HG03442 (cell line): ENCODE data around the gene FAM240A.
"Not testable (repeated sequence)": the region's sequence is repeated elsewhere in the genome, so short reads cannot be mapped to it uniquely, and the experiment has no call there.

ENCODE experiments used
- ATAC-seq: cut with Tn5 transposase; IDR thresholded peaks from one replicate; pipeline ENCODE4 v1.9.1; 2021; ENCODE audit warnings: mild to moderate bottlenecking, moderate library complexity; ENCODE audit not compliant: unreplicated experiment

The FAM240A gene

GRCh38 chr3:46612324-46612723 is at the start of gene FAM240A:
Gene FAM240A (plus strand): TSS chr3:46612525. CDS start chr3:46612684, 159 bp downstream.
- ATAC-seq = no peak

- ATAC-seq = no peak
These were observed 47.9 kb upstream of the FAM240A start for GRCh38 chr3:46564190-46565021.

DNA sequence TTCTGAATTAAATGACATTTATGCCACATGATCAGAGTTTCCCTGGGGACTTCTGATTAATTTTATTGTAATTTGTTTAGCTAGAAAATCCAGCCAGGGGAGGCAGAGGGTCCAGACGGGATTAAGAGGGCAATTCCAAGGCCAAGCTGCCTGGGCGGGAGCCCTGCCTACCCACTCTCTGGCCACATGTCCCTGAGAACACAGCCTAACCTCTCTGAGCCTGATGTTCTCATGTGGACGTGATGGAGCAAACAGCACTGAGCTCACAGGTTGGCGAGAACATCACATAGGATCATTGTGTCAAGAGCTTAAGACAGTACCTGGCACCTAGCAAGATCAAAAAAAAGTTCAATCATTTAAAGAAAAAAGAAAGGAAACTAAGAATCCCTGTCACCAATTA is 47.2 kb upstream of the FAM240A start:
- ATAC-seq = no peak

DNA sequence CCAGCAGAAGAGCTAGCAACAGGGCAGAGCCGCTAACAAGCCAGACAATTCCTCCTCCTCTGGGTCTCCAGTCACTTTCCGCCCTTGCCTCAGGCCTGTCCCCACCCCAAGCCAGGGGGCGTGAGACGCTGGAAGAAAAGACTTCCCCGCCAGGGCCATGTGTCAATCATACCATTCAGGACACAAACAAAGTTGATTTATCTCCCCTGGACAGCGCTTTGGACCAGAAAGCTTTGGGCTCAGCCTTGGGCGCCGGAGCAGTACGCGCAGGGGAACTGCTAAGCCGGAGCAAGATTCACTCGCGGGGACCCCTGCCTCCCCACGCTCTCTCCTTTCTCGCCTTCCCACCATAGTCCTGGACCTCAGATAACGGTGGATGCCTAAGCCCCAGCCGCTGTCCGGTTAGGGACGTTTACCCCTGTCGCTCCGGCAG is 46.7 kb upstream of the FAM240A start:
- no peak for ATAC-seq

DNA sequence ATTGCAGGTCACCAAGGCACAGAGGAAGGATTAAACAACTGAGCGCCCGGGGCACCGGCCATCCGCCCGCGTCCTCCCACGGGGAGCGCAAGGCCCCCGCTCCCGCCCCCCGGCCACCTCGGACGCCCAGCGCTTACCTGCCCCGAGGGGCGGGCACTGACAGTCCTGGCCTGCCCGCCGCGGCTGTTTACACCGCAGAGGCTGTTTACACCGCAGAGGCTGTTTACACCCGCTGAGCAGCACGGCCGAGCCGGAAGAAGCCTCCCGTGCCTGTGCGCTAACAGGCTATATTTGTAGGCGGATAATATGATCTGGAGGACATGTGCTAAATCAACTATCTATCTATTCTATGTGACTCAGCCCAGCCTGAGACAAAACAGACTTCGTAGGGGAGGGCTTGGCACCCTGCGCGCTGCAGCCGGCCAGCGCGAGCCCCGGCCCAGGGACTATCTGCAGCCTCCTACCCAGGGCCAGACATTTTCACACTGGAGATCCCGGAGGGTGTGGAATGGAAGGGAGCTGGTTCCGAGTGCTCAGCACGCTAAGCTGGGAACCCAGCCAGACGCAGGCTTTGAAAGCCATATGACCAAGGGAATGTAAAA is 46.2 kb upstream of the FAM240A start, which contains the start of gene LRRC2:
Gene LRRC2 (minus strand): TSS at position 263 of the 602 bp plus-strand sequence. CDS start 14,711 bp downstream, outside the sequence.
- ATAC-seq = no peak

- no peak for ATAC-seq
These were observed 40.6 kb upstream of the FAM240A start for GRCh38 chr3:46571684-46572083.

GRCh38 chr3:46573701-46574100 is 38.6 kb upstream of the FAM240A start:
- no peak for ATAC-seq

DNA sequence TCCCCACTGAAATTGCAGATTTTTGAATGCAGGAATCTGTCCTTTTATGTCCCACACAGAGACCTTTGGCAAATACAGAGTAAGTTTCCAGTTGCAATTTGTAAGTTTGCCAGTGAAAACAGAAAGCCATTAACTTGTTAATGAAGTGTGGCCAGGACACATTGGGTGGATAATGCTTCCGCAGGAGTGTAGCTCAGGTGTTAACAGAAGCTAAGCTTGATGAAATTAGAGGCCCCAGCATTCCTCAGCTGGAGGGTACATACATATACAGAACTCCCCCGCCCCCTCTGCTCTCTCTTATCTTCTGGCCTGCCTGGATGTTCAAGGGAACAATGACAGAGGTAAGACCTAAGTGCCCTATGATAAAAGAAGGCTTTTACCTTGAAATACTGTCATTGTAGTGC is 38.1 kb upstream of the FAM240A start:
- ATAC-seq = no peak

- ATAC-seq = no peak
These were observed 37.3 kb upstream of the FAM240A start for GRCh38 chr3:46574881-46575576.

GRCh38 chr3:46575577-46576222 is 36.6 kb upstream of the FAM240A start:
- no peak for ATAC-seq

DNA sequence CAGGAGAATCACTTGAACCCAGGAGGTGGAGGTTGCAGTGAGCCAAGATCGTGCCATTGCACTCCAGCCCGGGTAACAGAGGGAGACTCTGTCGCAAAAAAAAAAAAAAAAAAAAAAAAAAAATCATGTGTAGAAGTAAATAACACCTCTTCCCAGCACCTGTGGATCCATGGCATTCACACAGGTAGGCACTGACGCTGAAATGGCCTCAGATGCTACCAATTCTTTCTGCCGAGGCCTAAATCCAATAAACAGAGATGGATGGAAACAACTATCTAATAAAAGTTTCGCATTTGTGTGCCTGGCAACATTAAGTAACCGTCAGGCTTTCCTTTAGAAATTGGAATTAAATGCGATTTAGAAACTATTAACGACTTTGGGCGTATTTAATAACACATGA is 35.9 kb upstream of the FAM240A start:
- no peak for ATAC-seq

GRCh38 chr3:46576879-46577278 is 35.4 kb upstream of the FAM240A start:
- no peak for ATAC-seq

DNA sequence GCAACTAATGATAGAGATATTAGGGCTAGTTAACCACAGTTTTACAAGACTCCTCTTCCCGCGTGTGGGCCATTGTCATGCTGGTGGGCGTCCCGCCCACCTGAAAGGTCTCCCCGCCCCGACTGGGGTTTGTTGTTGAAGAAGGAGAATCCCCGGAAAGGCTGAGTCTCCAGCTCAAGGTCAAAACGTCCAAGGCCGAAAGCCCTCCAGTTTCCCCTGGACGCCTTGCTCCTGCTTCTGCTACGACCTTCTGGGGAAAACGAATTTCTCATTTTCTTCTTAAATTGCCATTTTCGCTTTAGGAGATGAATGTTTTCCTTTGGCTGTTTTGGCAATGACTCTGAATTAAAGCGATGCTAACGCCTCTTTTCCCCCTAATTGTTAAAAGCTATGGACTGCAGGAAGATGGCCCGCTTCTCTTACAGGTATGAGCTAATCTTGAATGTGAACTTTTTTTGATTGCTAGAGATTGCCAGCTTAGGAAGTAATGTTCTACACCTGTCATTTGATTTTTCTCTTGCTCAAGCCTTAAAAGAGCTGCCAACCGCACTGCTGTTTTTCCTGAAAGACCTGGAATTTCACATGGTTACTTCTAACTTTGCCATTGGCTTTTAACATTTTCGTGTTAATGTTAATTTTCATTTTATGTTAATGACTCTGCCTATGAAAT is 34.6 kb upstream of the FAM240A start:
- not testable (repeated sequence) for ATAC-seq

- ATAC-seq = no peak
These were observed 33.2 kb upstream of the FAM240A start for GRCh38 chr3:46578973-46579755.

- no peak for ATAC-seq
These were observed 32.5 kb upstream of the FAM240A start for GRCh38 chr3:46579756-46580286.

- no peak for ATAC-seq
These were observed 31.6 kb upstream of the FAM240A start for GRCh38 chr3:46580675-46581074.

DNA sequence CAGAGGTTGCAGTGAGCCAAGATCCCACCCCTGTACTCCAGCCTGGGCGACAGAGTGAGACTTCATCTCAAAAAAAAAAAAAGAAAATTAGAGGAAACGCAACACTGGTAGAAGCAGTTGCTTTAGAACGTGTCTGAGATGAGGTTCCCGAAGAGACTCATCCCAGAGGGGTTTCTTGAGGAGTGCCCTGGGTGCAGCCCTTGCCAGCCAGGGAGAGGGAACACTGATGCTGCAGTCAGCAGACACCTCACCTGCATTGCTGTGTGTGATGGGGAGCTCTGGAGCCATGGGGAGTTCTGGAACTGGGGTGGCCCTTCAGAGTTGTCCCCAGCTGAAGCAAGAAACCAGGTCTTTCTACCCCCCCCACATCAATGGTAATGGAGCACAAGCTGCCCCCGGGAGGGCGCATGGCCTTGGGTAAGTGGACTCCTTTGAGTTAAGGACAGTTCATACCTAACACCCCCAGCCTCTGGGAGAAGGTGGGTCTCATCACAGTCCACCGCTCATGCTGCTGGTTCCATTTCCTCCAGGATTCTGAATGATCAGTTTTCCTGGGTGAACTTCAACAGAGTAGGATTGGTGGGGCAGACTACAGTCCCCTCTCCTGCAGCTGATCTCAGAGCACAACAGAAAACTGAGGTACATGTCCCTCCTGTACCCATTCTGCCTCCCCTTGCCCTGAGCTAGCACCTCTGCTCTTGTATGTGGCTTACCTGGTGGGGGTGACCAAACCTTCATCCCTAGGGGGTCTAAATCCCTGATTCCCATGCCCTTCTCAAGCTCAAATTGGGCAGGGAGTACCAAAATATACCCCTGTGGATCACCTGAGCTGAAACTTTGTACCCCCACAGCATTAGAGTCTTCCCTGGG is 27.5 kb upstream of the FAM240A start:
- no peak for ATAC-seq

GRCh38 chr3:46585799-46586693 is 26.3 kb upstream of the FAM240A start:
- ATAC-seq = no peak
